GM10248 (cell line): ENCODE measurements around the gene FHIP1B.

ENCODE experiments used
- CTCF ChIA-PET: fragments of 300-600 bp; sonication (Branson Sonifier 250); formaldehyde crosslinking; extraction: SDS; loops from one replicate; lab custom pipeline; 2021; ENCODE audit warnings: antibody characterized with exemption; lab: Yijun Ruan, JAX
- POLR2A ChIA-PET: fragments of 350-650 bp; sonication (Branson Sonifier 250); formaldehyde crosslinking; extraction: SDS; loops from one replicate; lab custom pipeline; 2020; ENCODE audit warnings: antibody characterized with exemption; lab: Yijun Ruan, JAX
- DNase-seq: peaks from one replicate; pipeline ENCODE4 v3.0.0; 2012; ENCODE audit errors: extremely low spot score
- TF ChIP-seq, protein P1 (sequence below): IDR thresholded peaks from 2 replicates; pipeline ENCODE4 v1.5.1; 2012; ENCODE audit warnings: mild to moderate bottlenecking, low read depth; ENCODE audit errors: extremely low read depth, missing control alignments, control extremely low read depth

FHIP1B gene

GRCh38 chr11:6202041-6202440, 32.4 kb downstream of the FHIP1B start:
- ChIA-PET CTCF (no interaction called here), POLR2A (no interaction called here)
- DNase-seq: no peak
- TF ChIP-seq, protein P1, sequence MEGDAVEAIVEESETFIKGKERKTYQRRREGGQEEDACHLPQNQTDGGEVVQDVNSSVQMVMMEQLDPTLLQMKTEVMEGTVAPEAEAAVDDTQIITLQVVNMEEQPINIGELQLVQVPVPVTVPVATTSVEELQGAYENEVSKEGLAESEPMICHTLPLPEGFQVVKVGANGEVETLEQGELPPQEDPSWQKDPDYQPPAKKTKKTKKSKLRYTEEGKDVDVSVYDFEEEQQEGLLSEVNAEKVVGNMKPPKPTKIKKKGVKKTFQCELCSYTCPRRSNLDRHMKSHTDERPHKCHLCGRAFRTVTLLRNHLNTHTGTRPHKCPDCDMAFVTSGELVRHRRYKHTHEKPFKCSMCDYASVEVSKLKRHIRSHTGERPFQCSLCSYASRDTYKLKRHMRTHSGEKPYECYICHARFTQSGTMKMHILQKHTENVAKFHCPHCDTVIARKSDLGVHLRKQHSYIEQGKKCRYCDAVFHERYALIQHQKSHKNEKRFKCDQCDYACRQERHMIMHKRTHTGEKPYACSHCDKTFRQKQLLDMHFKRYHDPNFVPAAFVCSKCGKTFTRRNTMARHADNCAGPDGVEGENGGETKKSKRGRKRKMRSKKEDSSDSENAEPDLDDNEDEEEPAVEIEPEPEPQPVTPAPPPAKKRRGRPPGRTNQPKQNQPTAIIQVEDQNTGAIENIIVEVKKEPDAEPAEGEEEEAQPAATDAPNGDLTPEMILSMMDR: no peak

DNA sequence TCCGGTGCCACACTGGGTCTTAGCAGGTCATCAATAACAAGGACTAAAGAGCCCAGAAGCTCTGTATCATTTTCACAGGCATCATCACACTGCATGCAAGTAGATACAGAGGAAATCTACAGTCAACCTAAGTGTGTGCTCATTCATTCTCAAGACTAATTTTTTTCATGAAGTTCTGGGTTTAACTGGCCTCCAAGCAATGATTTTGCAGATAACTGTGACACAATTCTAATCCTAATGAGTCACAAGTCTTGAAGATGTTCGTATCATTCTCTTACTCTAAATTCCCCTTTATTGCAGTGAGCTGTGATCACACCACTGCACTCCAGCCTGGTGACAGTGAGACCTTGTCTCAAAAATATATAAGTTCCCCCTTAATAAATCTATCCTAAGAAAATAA, 33.0 kb downstream of the FHIP1B start:
- POLR2A ChIA-PET: no interaction called here
- TF ChIP-seq, protein P1: no peak
- no peak for DNase-seq
- CTCF ChIA-PET: interaction anchor here (0.7 to 1.2 kb wide), 2 partner anchors 9 to 11 kb away, joined by 3 read pairs; no protein-coding TSS in a partner anchor

- TF ChIP-seq, protein P1: no peak
- ChIA-PET CTCF (interaction anchor here (0.7 to 1.2 kb wide), 2 partner anchors 9 to 11 kb away, joined by 3 read pairs; no protein-coding TSS in a partner anchor), POLR2A (no interaction called here)
- DNase-seq: no peak
These were observed 33.5 kb downstream of the FHIP1B start for GRCh38 chr11:6200975-6201374.

GRCh38 chr11:6199174-6199810, 35.1 kb downstream of the FHIP1B start, which contains the start of gene OR52W1:
OR52W1 (plus strand) TSS chr11:6199224; CDS start chr11:6199224, 0 bp downstream.
- DNase-seq: no peak
- CTCF ChIA-PET: no interaction called here
- TF ChIP-seq, protein P1: no peak
- POLR2A ChIA-PET: no interaction called here

DNA sequence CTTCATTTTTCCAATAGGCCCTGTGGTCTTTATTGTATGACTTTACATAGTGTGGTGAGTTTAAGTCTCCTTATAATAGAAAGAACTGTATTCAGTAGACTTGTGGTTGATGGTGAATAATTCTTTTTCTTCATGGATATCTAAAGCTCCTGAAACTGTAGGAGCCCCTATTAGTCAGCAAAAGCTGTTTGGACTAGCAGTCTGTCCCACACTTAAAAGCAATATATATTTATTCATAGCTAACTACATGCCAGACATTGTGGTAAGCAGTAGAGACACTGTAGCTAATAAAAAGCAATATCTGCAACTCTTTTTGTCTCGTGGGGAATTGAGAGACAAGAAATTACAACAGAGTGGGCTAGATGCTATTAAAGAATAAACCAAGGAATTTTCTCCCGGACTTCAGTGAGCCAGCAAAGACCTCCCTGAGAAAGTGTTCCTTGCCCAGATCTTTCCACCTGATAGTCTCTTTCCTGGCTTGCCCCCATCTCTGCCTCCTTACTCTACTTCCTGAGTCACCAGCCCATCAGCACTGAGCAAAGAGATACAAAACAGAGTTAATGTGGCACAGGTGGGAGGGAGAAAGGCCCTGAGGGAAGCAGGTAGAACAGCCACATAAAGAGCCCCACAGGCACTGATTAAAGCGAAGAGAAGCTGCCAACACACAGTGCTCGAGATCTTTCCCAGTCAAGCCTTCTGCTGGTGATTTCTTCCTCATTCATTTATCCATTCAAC, 36.8 kb downstream of the FHIP1B start:
- ChIA-PET POLR2A (no interaction called here), CTCF (interaction anchor here (1.3 to 2.1 kb wide), 5 partner anchors 10 to 60 kb away, joined by 3 to 7 read pairs (median 4); no protein-coding TSS in a partner anchor)
- TF ChIP-seq, protein P1: no peak
- no peak for DNase-seq

- TF ChIP-seq, protein P1: no peak
- ChIA-PET CTCF (interaction anchor here (1.3 to 2.1 kb wide), 2 partner anchors 19 to 61 kb away, joined by 3 to 7 read pairs; no protein-coding TSS in a partner anchor), POLR2A (no interaction called here)
- no peak for DNase-seq
These were observed 38.0 kb downstream of the FHIP1B start for GRCh38 chr11:6196396-6196795.
